Hindlimb muscle (tissue), 1 donor: ENCODE measurements around the gene AMOTL1. TPM values are rescaled to one million over a fixed set of nuclear protein-coding genes. Genes with fewer than 3 reads are reported as not detected.

Source experiments
- DNase-seq: peaks from one replicate; pipeline ENCODE4 v3.0.0-alpha.2; 2013
- polyA plus RNA-seq: library from polyadenylated mRNA; unstranded; fragments of 120-200 nt; gene quantifications from one replicate; pipeline ENCODE4 v1.2.1, GENCODE V29; 2013; ENCODE audit not compliant: insufficient read length

Gene AMOTL1
- polyA plus RNA-seq, 1 donor: 50.6 TPM

- peak; percentile 56 for DNase-seq
Observed at GRCh38 chr11:94741022-94741679, 27.0 kb upstream of the AMOTL1 start.

DNA sequence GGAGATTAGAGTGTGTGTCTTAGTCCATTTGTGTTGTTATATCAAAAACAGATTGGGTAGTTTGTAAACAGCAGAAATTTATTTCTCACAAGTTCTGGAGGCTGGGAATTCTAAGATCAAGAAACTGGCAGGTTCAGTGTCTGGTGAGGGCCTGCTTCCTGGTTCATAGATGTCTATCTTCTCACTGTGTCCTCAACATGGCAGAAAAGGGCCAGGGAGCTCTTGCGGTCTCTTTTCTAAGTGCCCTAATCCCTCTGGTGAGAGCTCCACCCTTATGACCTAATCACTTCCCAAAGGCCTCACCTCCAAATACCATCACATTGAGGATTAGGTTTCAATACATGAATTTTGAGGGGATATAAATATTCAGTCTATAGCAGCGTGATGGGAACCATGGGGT is 25.5 kb upstream of the AMOTL1 start:
- DNase-seq: no peak

DNA sequence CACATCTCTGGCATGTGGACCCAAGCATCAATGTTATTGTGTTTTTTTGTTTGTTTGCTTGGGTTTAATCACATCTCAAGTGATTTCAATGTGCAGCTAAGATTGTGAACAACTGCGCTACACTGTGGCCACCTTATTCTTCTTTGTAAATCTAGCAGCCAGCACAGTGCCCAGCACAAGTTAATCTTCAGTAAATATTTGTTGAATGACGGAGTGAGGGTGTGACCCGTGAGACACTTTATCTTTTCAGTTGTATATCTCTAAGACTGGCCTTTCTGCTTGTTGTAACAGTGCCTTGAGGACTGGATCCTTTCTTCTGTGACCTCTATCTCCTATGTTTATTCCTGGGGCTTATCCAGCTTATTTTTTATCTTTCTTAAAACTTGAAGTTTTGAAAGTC is 21.4 kb upstream of the AMOTL1 start:
- no peak for DNase-seq

DNA sequence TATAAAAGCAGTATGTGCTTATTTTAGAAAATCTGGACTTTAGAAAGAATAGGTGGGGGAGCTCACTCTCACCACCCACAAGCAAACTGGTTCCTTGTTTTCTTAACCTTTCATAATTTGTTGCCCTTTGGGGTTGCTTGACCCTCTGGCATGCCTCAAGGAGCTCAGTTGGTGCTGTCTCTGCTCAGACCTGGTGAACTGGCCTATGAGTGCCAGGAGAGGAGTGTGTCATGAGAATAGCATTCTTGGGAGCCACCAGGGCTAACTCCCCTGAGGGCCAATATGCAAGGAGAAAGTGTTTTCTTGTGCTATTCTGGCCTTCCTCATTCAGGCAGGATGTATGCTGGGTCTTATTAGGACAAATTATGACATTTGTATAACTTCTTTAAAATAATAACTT is 21.0 kb upstream of the AMOTL1 start:
- DNase-seq: no peak

DNA sequence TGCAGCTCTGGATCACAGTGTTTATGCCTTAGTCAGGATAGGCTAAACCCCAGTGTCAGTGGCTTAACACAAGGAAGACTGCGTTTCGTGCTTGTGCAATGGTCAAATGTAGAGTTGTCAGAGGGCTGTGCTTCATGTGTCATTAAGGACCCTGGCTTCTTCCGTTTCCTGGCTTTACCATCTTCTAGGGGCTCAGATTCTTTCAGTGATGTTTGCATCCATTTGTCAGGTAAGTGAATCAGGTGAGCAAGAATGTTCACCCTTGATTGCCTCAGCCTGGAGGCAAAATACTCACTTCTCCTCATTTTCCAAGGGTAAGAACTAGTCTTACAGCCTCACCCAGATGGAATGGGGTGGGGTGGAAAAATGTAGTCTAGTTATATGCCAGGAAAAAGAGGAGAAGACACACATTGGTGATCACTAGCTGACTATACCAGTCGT is 20.5 kb upstream of the AMOTL1 start:
- DNase-seq: no peak

DNA sequence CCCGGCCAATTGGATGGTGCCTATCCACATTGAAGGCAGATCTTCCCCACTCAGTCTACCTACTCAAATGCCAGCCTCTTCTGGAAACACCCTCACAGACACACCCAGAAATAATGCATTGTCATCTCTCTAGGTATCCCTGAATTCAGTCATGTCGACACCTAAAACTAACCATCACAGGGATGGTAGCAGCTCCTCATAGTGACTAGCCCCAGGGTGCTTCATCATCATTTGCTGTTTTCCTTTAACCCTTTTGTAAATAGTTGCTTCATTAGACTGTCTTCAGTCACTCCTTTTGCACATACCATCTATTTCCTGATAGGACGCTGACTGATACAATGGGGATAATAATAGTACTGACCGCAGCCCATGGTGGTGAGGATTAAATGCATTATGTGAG is 18.8 kb upstream of the AMOTL1 start:
- DNase-seq: no peak

DNA sequence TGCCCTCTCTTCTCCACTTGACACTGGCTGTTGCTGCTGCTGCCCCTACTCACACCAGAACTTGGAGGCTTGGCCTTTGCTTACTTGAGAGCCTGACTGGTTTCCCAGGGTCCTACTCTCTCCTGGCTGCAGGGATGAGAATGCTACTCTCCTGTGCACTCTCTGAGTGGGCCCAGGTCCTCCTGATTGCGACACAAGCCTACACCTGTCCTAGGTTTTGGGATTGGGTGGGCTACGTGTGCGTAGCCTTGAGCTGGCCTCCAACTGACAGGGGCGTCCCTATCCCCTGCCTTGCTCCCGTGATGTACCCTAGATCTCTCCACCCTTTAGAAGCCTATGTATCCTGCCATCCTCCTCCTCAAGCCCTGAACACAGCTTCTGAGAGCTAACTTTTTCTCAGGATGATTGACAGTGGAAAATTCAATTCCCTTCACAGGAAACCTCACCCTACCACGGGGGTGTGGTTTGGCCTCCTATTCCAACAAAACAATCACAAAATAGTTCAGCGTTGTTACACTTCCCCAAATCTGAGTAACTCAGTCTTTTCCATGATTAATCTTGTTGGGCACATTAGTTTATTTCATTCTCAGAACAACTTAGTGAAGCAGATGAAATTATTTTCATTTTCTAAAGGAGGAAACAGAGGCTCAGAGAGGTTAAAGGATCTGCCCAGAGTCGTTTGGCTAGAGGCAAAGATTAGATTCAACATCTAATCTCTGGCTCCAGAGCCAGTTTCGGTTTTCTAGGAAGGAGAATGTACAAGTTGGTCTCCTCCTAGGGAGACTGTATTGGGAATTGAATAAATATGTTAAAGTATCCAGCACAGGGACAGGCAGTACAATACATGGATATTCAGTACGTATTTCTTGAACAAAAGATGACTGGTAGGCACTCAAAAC is 17.6 kb upstream of the AMOTL1 start:
- DNase-seq: no peak

- DNase-seq: no peak
Observed at GRCh38 chr11:94751218-94751609, 16.9 kb upstream of the AMOTL1 start.

GRCh38 chr11:94751786-94752185 is 16.4 kb upstream of the AMOTL1 start:
- no peak for DNase-seq

- DNase-seq: no peak
Observed at GRCh38 chr11:94753630-94754029, 14.5 kb upstream of the AMOTL1 start.

GRCh38 chr11:94754335-94754734 is 13.8 kb upstream of the AMOTL1 start:
- DNase-seq: no peak

- DNase-seq: no peak
Observed at GRCh38 chr11:94754819-94755218, 13.3 kb upstream of the AMOTL1 start.

GRCh38 chr11:94755494-94755893 is 12.7 kb upstream of the AMOTL1 start:
- DNase-seq: no peak

GRCh38 chr11:94757037-94757735 is 11.0 kb upstream of the AMOTL1 start:
- DNase-seq: no peak

DNA sequence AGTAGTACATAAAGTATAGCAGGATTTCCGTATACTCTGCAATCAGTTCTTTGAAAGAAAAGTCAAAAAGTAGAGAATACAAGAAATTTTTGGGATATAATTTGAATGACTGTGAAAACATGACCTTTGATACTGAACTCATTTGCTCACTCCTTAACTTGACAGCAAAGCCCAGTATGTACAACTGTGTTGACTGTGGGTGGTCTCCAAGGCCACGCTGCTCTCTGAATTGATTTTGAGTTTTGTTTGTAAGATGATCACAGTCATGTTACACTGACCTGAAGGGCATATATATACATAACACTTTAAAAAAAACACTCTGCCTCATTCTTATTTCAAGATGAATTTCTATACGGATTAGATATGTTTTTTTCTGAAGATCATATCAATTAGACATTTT is 9.5 kb upstream of the AMOTL1 start:
- DNase-seq: no peak

GRCh38 chr11:94759522-94759921 is 8.6 kb upstream of the AMOTL1 start:
- DNase-seq: no peak

- no peak for DNase-seq
Observed at GRCh38 chr11:94760296-94760695, 7.9 kb upstream of the AMOTL1 start.

GRCh38 chr11:94762208-94762607 is 5.9 kb upstream of the AMOTL1 start:
- DNase-seq: no peak

DNA sequence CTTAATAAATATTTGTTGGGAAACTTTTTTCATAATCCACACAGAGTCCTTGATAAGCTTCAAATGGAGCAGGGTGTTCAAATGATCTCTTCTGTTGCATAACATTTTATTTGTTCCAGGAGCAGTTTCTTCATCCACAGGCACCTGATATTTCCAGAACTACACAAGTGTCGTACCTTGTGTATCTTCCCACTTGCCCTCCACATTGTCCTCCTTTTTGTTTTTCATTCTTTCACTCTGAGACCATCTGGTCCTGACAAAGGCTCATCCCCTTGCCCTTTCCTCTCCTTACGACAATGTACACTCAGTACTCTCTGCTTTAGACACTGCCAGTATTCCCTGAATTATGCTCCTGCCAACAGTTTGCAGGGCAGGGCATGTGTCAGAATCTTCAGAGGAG is 5.2 kb upstream of the AMOTL1 start:
- no peak for DNase-seq

- no peak for DNase-seq
Observed at GRCh38 chr11:94766713-94767206, 1.4 kb upstream of the AMOTL1 start.

DNA sequence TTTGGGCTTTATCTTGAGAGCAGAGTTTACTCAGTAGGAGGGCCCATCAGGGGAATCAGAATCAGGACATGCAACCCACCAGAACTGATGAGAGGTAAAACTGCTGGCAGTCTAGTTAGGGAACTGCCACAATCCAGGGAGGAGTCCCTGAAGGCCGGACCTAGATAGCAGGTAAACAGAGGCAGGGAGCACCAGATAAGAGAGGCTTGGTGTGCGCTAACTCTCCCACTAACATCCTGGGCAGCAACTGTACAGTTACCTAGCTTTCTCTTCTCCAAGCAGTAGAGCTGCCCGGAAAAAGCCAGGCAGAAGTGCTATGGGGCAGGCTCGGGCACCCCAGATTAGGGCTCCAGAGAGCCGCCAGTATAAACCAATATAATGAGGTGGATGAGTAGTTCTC is 865 bp upstream of the AMOTL1 start:
- DNase-seq: no peak

GRCh38 chr11:94768602-94769541 is 716 bp downstream of the AMOTL1 start:
- DNase-seq: peak; percentile 80
